ENCODE measurements around the gene DIP2C.

- TF ChIP-seq, protein P1, sequence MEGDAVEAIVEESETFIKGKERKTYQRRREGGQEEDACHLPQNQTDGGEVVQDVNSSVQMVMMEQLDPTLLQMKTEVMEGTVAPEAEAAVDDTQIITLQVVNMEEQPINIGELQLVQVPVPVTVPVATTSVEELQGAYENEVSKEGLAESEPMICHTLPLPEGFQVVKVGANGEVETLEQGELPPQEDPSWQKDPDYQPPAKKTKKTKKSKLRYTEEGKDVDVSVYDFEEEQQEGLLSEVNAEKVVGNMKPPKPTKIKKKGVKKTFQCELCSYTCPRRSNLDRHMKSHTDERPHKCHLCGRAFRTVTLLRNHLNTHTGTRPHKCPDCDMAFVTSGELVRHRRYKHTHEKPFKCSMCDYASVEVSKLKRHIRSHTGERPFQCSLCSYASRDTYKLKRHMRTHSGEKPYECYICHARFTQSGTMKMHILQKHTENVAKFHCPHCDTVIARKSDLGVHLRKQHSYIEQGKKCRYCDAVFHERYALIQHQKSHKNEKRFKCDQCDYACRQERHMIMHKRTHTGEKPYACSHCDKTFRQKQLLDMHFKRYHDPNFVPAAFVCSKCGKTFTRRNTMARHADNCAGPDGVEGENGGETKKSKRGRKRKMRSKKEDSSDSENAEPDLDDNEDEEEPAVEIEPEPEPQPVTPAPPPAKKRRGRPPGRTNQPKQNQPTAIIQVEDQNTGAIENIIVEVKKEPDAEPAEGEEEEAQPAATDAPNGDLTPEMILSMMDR (IDR thresholded peaks at IDR 0.05), result no peak
- TF ChIP-seq POLR2A (IDR thresholded peaks at IDR 0.05), result no peak
Measured at GRCh38 chr10:670038-670437, 19.4 kb downstream of the DIP2C start.

Measured in prostate gland (tissue), 2 donors.